Stomach (tissue), 9 donors: Measurements from ENCODE around the gene LDLRAD3. TPM values are rescaled to one million over a fixed set of nuclear protein-coding genes. Genes with fewer than 3 reads are reported as not detected.

ENCODE experiments used
- DNase-seq, 2 donors: peaks; one replicate each; pipeline versions ENCODE4 v3.0.0 to v3.0.0-alpha.2; 2013 to 2019
- H3K27ac ChIP-seq, 5 donors: fragments of 200-600 bp in 4 of 5; sonication (generic) in 4 of 5; one replicate each; pipeline ENCODE4 v1.5.1; 2013 to 2019; ENCODE audit warnings: mild to moderate bottlenecking in 1 of 5, moderate library complexity in 1 of 5
- H3K27me3 ChIP-seq, 3 donors: fragments of 200-600 bp; sonication (generic); one replicate each; pipeline ENCODE4 v1.5.1; 2017 to 2019; ENCODE audit warnings: mixed run types in 1 of 3
- H3K36me3 ChIP-seq, 4 donors: fragments of 200-600 bp; sonication (generic); 1 replicate in 3 of 4; 2 replicates in 1 of 4; pipeline ENCODE4 v1.5.1; 2016 to 2019
- H3K4me1 ChIP-seq, 4 donors: fragments of 200-600 bp; sonication (generic); one replicate each; pipeline ENCODE4 v1.5.1; 2016 to 2019
- H3K4me3 ChIP-seq, 4 donors: fragments of 200-600 bp; sonication (generic) in 3 of 4; one replicate each; pipeline ENCODE4 v1.5.1; 2016 to 2019; ENCODE audit warnings: mild to moderate bottlenecking in 1 of 4
- H3K9me3 ChIP-seq, 4 donors: fragments of 200-600 bp; sonication (generic); one replicate each; pipeline ENCODE4 v1.5.1; 2016 to 2019
- CTCF ChIP-seq, 7 experiments: fragments of 450-650 bp in 4 of 7; fragments of 200-600 bp in 3 of 7; sonication (generic) in 3 of 7; IDR thresholded peaks; one replicate each; pipeline ENCODE4 v1.5.1; 2016 to 2019; ENCODE audit warnings: antibody characterized with exemption in 7 of 7, control low read depth in 2 of 7, mild to moderate bottlenecking in 1 of 7
- EP300 ChIP-seq: sonication (generic); formaldehyde crosslinking; IDR thresholded peaks from one replicate; pipeline ENCODE4 v1.6.1; 2017; ENCODE audit warnings: antibody characterized with exemption
- POLR2A ChIP-seq, 4 donors: fragments of 450-650 bp; IDR thresholded peaks; one replicate each; pipeline ENCODE4 v1.6.1; 2016; ENCODE audit warnings: antibody characterized with exemption in 4 of 4, control low read depth in 2 of 4, mild to moderate bottlenecking in 1 of 4, moderate library complexity in 1 of 4
- POLR2AphosphoS5 ChIP-seq, 3 donors: sonication (generic); formaldehyde crosslinking; IDR thresholded peaks; one replicate each; pipeline ENCODE4 v1.6.1; 2016; ENCODE audit warnings: antibody characterized with exemption in 3 of 3
- WGBS, 5 donors: extraction: QIAGEN DNeasy Blood & Tissue Kit in 3 of 5; methylation state at CpG; one replicate each; pipeline versions ENCODE4 v1.1.5 to v1.1.7; 2013 to 2018; 5-methylcytosine and 5-hydroxymethylcytosine counted together
- intact Hi-C: fragments of 100-400 bp; cut with DNase I; formaldehyde crosslinking; loops from one replicate; pipeline ENCODE4 v1.15.1; 2023; ENCODE audit warnings: low total_unique reads
- polyA plus RNA-seq, 3 donors: library from polyadenylated mRNA; stranded (reverse); fragments of 200-250 nt; gene quantifications; one replicate each; pipeline ENCODE4 v1.2.3, GENCODE V29; 2013
- total RNA-seq, 5 donors: library from RNA; depleted of rRNA; stranded (reverse); fragments of >200 nt; gene quantifications; one replicate each; pipeline versions ENCODE4 v1.1.0 to v1.2.3, GENCODE V29; 2014 to 2016
- donor health status: healthy with polysubstance abuse.
- donor health status: Bipolar disorder and iron deficiency.
- donor health status: healthy.

Gene LDLRAD3
- total and polyA plus RNA-seq, 8 donors, result 2.0 to 22.8 (median 7.9) TPM

DNA sequence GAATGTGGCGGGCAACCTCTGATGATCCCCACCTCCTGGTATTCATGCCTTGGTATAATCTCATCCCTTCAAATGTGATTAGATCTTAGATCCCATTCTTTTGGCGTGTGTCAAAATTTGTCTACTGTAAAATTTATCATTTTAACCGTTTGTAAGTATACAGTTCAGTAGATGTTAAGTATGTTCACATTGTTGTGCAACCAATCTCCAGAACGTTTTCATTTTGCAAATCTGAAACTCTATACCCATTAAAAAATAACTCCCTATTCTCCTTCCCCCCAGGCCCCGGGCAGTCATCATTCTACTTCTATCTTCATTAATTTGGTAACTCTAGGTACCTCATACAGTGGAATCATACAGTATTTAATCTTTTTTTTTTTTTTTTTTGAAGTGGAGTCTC, 159.0 kb downstream of the LDLRAD3 start:
- WGBS, 5 donors, result 86 to 91% (median 88%) methylated on average over 5 of the region's 5 CpGs
- Histone ChIP-seq H3K27me3 (no peaks in the 10 kb centered on the region), H3K4me1 (peaks cover 0 to 4% (median 0%) of the 10 kb centered on the region in 4 donors), H3K36me3 (peaks cover 0 to 21% (median 2%) of the 10 kb centered on the region in 4 donors), H3K4me3 (no peak overlapping the region), H3K9me3 (no peaks in the 10 kb centered on the region), H3K27ac (no peak overlapping the region)
- intact Hi-C loops, result no loop called here
- TF ChIP-seq CTCF (IDR thresholded peaks at IDR 0.05), result no peak
- TF ChIP-seq EP300, result no peak
- no peak for TF ChIP-seq POLR2AphosphoS5 (IDR thresholded peaks at IDR 0.05)
- no peak for TF ChIP-seq POLR2A (IDR thresholded peaks at IDR 0.05)
- DNase-seq, result no peak

DNA sequence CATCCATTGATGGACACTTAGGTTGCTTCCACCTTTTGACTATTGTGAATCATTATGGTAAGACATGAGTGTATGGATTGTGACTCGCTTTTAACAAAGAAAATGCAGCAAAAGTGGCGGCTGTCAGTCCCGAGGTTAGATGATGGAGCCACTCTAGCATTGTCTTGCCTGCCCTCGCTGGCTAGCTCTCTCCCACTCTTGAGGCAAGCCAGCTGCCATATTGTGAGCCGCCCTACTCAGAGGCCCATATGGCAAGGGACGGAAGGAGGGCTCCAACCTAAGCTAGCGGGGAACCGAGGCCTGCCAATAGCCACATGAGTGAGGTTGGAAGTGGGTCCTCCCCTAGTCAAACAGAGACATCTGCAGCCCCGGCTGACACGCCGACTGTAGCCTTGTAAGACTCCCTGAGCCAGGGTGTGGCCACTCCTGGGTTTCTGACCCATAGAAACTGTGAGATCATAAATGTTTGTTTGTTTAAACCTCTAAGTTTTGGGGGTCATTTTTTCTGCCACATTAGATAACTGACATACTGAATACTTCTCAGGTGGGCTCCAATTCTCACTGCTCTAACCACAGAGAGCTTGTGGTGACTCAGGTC, 160.2 kb downstream of the LDLRAD3 start:
- TF ChIP-seq EP300, result no peak
- TF ChIP-seq POLR2AphosphoS5 (IDR thresholded peaks at IDR 0.05), result no peak
- TF ChIP-seq POLR2A (IDR thresholded peaks at IDR 0.05), result no peak
- TF ChIP-seq CTCF (IDR thresholded peaks at IDR 0.05), result no peak

DNA sequence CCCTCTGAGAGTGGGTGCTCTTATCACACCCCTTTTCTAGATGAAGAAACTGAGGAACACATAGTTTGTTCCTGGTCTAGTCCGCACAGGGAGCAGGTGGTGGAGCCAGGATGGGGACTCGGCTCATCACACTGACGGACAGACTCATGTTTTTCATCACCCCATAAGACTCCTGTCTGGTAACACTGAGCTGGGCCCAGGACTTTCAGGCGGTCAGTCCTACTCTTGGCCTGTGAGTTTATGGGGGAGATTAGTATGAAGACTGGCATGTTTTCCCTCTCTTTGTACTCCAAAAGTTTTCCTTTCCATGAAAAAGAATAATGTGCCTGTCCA, 160.8 kb downstream of the LDLRAD3 start:
- no peak for DNase-seq
- Histone ChIP-seq H3K9me3 (no peaks in the 10 kb centered on the region), H3K4me3 (no peak overlapping the region), H3K27ac (no peak overlapping the region), H3K27me3 (no peaks in the 10 kb centered on the region), H3K4me1 (peaks cover 0 to 4% (median 0%) of the 10 kb centered on the region in 4 donors), H3K36me3 (peaks cover 0 to 21% (median 2%) of the 10 kb centered on the region in 4 donors)
- WGBS, 5 donors, result 48 to 71% (median 61%) methylated on average over 4 of the region's 4 CpGs
- intact Hi-C loops, result no loop called here
- TF ChIP-seq EP300, result no peak
- no peak for TF ChIP-seq POLR2A (IDR thresholded peaks at IDR 0.05)
- TF ChIP-seq POLR2AphosphoS5 (IDR thresholded peaks at IDR 0.05), result no peak
- no peak for TF ChIP-seq CTCF (IDR thresholded peaks at IDR 0.05)

More for the DNA sequence above, 160.2 kb downstream of the LDLRAD3 start:
- Histone ChIP-seq H3K4me3 (no peak overlapping the region), H3K4me1 (peaks cover 0 to 4% (median 0%) of the 10 kb centered on the region in 4 donors), H3K27me3 (no peaks in the 10 kb centered on the region), H3K27ac (no peak overlapping the region), H3K36me3 (peaks cover 0 to 21% (median 2%) of the 10 kb centered on the region in 4 donors), H3K9me3 (no peaks in the 10 kb centered on the region)
- no peak for DNase-seq
- 89 to 99% (median 97%) methylated on average over 11 of the region's 11 CpGs for WGBS, 5 donors
- intact Hi-C loops, result no loop called here

- H3K27ac ChIP-seq, result no peak overlapping the region
- WGBS, 5 donors, result 78 to 93% (median 89%) methylated on average over 9 of the region's 9 CpGs
- intact Hi-C loops, result no loop called here
Observed at GRCh38 chr11:36105743-36106581, 162.1 kb downstream of the LDLRAD3 start.

More at GRCh38 chr11:36105743-36106581, 162.1 kb downstream of the LDLRAD3 start:
- no peak for TF ChIP-seq POLR2A (IDR thresholded peaks at IDR 0.05)
- H3K36me3 ChIP-seq, result peaks cover 0 to 8% (median 0%) of the 10 kb centered on the region in 4 donors
- H3K9me3 ChIP-seq, result no peaks in the 10 kb centered on the region
- no peaks in the 10 kb centered on the region for H3K27me3 ChIP-seq
- DNase-seq, result no peak
- no peak overlapping the region for H3K4me3 ChIP-seq
- peaks cover 0 to 8% (median 0%) of the 10 kb centered on the region in 4 donors for H3K4me1 ChIP-seq
